HL-60 (cell line): Measurements from ENCODE around the gene ERCC1.

Experiments
- DNase-seq, 2 experiments: peaks; one replicate each; pipeline ENCODE4 v3.0.0-alpha.2; 2010 to 2020; ENCODE audit warnings: low read depth in 1 of 2, low spot score in 1 of 2
- H3K27ac ChIP-seq: fragments of 250-450 bp; sonication (Bioruptor Pico); replicated peaks from 2 replicates; pipeline ENCODE4 v1.5.1; 2020; ENCODE audit warnings: mild to moderate bottlenecking, moderate library complexity
- H3K27me3 ChIP-seq: fragments of 250-450 bp; sonication (Bioruptor Pico); 2 replicates; pipeline ENCODE4 v1.5.1; 2021; ENCODE audit warnings: mild to moderate bottlenecking, moderate library complexity; ENCODE audit not compliant: insufficient read depth, poor library complexity, severe bottlenecking
- H3K4me3 ChIP-seq: replicated peaks from 2 replicates; pipeline ENCODE4 v1.5.1; 2011; ENCODE audit warnings: mild to moderate bottlenecking, control low read depth, low read length; ENCODE audit not compliant: insufficient read depth
- GABPA ChIP-seq: IDR thresholded peaks from 2 replicates; pipeline ENCODE4 v1.6.1; 2012; ENCODE audit warnings: low read depth
- POLR2AphosphoS5 ChIP-seq: IDR thresholded peaks from 2 replicates; pipeline ENCODE4 v1.6.1; 2012; ENCODE audit warnings: low read depth
- REST ChIP-seq: IDR thresholded peaks from 2 replicates; pipeline ENCODE4 v1.6.1; 2012; ENCODE audit warnings: low read depth; ENCODE audit not compliant: insufficient replicate concordance
- SPI1 ChIP-seq: IDR thresholded peaks from 2 replicates; pipeline ENCODE4 v1.6.1; 2012; ENCODE audit warnings: low read depth, mild to moderate bottlenecking, borderline replicate concordance
- TF ChIP-seq, protein P1 (sequence below): IDR thresholded peaks from one replicate; pipeline ENCODE4 v1.5.1; 2011; ENCODE audit warnings: low read length, control low read depth, inconsistent platforms; ENCODE audit not compliant: insufficient read depth

Gene ERCC1

DNA sequence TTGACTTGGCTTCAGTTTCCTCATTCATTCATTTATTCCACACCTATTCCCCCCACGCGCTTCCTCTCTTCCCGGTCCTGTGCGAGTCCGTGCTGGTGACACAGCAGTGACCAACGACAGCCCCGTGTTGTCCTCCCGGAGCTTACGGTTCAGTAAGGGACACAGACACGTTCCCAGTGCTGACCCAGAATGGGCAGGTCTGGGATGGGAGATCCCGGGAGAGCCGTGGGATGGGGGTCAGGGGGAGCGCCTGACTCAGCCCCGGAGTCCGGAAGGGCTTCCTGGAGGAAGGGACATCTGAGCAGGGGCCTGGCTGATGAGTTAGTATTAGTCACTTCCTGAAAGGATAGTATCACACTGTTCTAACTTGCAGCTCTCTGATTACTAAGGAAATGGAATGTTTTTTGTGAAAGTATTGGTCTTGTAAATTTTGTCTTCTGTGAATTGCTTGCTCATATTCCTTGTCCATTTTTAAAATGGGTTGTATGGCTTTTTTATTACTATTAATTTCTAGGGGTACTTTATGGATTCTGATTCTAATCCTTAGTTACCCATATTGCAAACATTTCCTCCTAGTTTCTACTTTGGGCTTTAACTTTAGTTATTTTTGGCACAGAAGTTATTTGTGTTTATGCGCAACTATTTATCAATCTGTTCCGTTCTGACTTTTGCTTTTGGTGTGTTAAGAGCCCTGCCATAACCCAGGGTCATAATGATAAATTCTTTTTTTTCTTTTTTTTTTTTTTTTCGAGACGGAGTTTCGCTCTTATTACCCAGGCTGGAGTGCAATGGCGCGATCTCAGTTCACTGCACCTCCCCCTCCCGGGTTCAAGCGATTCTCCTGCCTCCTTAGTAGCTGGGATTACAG, 708 bp upstream of the ERCC1 start:
- DNase-seq = peak; percentile 67 to 85
- no peaks in the 10 kb centered on the region for H3K27me3 ChIP-seq
- TF ChIP-seq REST (no peak), POLR2AphosphoS5 (no peak; the same call in 1 of the 2 replicates), GABPA (no peak; the same call in 1 of the 2 replicates), SPI1 (peak; percentile 36; the same call in 1 of the 2 replicates)
- TF ChIP-seq, protein P1, sequence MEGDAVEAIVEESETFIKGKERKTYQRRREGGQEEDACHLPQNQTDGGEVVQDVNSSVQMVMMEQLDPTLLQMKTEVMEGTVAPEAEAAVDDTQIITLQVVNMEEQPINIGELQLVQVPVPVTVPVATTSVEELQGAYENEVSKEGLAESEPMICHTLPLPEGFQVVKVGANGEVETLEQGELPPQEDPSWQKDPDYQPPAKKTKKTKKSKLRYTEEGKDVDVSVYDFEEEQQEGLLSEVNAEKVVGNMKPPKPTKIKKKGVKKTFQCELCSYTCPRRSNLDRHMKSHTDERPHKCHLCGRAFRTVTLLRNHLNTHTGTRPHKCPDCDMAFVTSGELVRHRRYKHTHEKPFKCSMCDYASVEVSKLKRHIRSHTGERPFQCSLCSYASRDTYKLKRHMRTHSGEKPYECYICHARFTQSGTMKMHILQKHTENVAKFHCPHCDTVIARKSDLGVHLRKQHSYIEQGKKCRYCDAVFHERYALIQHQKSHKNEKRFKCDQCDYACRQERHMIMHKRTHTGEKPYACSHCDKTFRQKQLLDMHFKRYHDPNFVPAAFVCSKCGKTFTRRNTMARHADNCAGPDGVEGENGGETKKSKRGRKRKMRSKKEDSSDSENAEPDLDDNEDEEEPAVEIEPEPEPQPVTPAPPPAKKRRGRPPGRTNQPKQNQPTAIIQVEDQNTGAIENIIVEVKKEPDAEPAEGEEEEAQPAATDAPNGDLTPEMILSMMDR = no peak
- H3K4me3 ChIP-seq = peak overlapping the region; percentile 77
- H3K27ac ChIP-seq = peak overlapping the region; percentile 86

- H3K27ac ChIP-seq = peak overlapping the region; percentile 86
- no peak for TF ChIP-seq POLR2AphosphoS5
- TF ChIP-seq, protein P1 = no peak
- no peak for TF ChIP-seq REST
- no peak for TF ChIP-seq GABPA
- TF ChIP-seq SPI1 = no peak
- peak overlapping the region; percentile 77 for H3K4me3 ChIP-seq
- no peak for DNase-seq
- H3K27me3 ChIP-seq = no peaks in the 10 kb centered on the region
These were observed 606 bp downstream of the ERCC1 start for GRCh38 chr19:45423033-45423588.

DNA sequence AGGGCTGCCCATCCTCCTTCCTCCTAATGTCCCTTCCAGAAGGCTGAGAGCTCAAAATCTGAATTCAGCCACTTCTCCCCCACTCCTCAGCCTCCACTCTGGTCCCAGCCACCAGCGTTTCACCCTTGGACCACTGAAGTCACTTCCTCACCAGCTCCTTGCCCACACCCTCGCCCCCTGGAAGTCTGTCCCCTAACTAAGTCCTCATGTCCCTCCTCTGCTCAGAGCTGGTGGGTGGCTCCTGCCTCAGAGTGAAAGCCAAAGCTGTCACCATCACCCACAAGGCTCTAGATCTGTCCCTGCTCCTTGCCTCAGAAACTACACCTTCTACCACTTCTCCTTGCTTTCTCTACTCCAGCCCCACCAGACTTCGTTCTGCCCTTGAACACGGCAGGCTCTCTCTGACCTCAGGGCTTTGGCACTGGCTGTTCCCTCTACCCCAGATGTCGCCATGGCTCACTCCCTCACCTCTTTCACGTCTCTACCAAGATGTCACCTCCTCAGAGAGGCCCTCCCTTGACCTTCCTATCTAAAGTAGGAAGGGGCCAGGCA, 1.7 kb downstream of the ERCC1 start:
- Histone ChIP-seq H3K27ac (0 out of 2 replicates have a peak overlapping the region, but pooled peaks have one; percentile 8), H3K4me3 (no peak overlapping the region), H3K27me3 (no peaks in the 10 kb centered on the region)
- no peak for DNase-seq
- TF ChIP-seq GABPA = no peak
- no peak for TF ChIP-seq SPI1
- TF ChIP-seq, protein P1 = no peak
- no peak for TF ChIP-seq POLR2AphosphoS5
- TF ChIP-seq REST = no peak
